MM.1S (cell line): ENCODE results near the gene NFATC3.

Experiments used
- EZH2 ChIP-seq: fragments of 300-600 bp; sonication (generic); optimal IDR thresholded peaks from 2 replicates; pipeline ENCODE3; 2017; ENCODE audit warnings: low read depth, mild to moderate bottlenecking, antibody characterized with exemption, low read length, mixed read lengths
- EZH2phosphoT487 ChIP-seq: fragments of 300-600 bp; sonication (generic); IDR thresholded peaks from 2 replicates; pipeline ENCODE4 v1.6.1; 2018; ENCODE audit warnings: antibody characterized with exemption, low read length
- TF ChIP-seq, protein P1 (sequence below): fragments of 300-600 bp; sonication (generic); IDR thresholded peaks from 2 replicates; pipeline ENCODE4 v1.5.1; 2016; ENCODE audit warnings: antibody characterized with exemption, low read length, mixed read lengths

GRCh38 chr16:68247932-68248331 is 162.8 kb downstream of the NFATC3 start:
- TF ChIP-seq, protein P1, sequence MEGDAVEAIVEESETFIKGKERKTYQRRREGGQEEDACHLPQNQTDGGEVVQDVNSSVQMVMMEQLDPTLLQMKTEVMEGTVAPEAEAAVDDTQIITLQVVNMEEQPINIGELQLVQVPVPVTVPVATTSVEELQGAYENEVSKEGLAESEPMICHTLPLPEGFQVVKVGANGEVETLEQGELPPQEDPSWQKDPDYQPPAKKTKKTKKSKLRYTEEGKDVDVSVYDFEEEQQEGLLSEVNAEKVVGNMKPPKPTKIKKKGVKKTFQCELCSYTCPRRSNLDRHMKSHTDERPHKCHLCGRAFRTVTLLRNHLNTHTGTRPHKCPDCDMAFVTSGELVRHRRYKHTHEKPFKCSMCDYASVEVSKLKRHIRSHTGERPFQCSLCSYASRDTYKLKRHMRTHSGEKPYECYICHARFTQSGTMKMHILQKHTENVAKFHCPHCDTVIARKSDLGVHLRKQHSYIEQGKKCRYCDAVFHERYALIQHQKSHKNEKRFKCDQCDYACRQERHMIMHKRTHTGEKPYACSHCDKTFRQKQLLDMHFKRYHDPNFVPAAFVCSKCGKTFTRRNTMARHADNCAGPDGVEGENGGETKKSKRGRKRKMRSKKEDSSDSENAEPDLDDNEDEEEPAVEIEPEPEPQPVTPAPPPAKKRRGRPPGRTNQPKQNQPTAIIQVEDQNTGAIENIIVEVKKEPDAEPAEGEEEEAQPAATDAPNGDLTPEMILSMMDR: no peak
- no peak for TF ChIP-seq EZH2
- no peak for TF ChIP-seq EZH2phosphoT487
